ENCODE results near the gene LCE2A. TPM values are rescaled to one million over a fixed set of nuclear protein-coding genes. Genes with fewer than 3 reads are reported as not detected.

The LCE2A gene
- total RNA-seq, 2 donors from 2014 or later, result not detected

GRCh38 chr1:152745765-152746444 lies 47.8 kb downstream of the LCE2A start:
- Histone ChIP-seq H3K4me3 (no peak overlapping the region), H3K27ac (no peak overlapping the region), H3K9me3 (no peaks in the 10 kb centered on the region), H3K27me3 (no peaks in the 10 kb centered on the region), H3K36me3 (replicated peaks in 1 of 2; ENCODE audit: insufficient read depth in 1 of 2, low read depth in 2 of 2) (no peaks in the 10 kb centered on the region), H3K4me1 (no peaks in the 10 kb centered on the region)
- ATAC-seq (no peak), DNase-seq (no peak)
- WGBS, 2 donors, result 67 to 68% methylated on average over 6 of the region's 6 CpGs
- TF ChIP-seq CTCF (IDR thresholded peaks at IDR 0.05) (no peak), POLR2A (IDR thresholded peaks at IDR 0.05) (no peak)
- intact Hi-C loops (cut with DNase I), result no loop called here

- Histone ChIP-seq H3K4me3 (no peak overlapping the region), H3K9me3 (no peaks in the 10 kb centered on the region), H3K4me1 (no peaks in the 10 kb centered on the region), H3K36me3 (replicated peaks in 1 of 2; ENCODE audit: insufficient read depth in 1 of 2, low read depth in 2 of 2) (no peaks in the 10 kb centered on the region), H3K27me3 (no peaks in the 10 kb centered on the region), H3K27ac (no peak overlapping the region)
- ATAC-seq (no peak), DNase-seq (no peak)
- intact Hi-C loops (cut with DNase I), result no loop called here
- WGBS, 2 donors, result 15 to 37% methylated on average over 1 of the region's 1 CpG
- TF ChIP-seq POLR2A (IDR thresholded peaks at IDR 0.05) (no peak), CTCF (IDR thresholded peaks at IDR 0.05) (no peak)
These were observed 49.7 kb downstream of the LCE2A start for GRCh38 chr1:152747831-152748230.

Other genes with a start within 250 kb of the LCE2A start
- gene LCE5A, start 187.5 kb upstream of the LCE2A start, total RNA-seq, result not detected
- gene CRCT1, start 183.9 kb upstream of the LCE2A start, total RNA-seq, result not detected
- not detected for gene LCE3E, start 131.6 kb upstream of the LCE2A start, total RNA-seq
- not detected for gene LCE3D, start 117.8 kb upstream of the LCE2A start, total RNA-seq
- not detected for gene LCE3C, start 98.1 kb upstream of the LCE2A start, total RNA-seq
- gene LCE3B, start 84.5 kb upstream of the LCE2A start, total RNA-seq, result not detected
- gene LCE3A, start 75.2 kb upstream of the LCE2A start, total RNA-seq, result not detected
- gene LCE2D, start 35.0 kb upstream of the LCE2A start, total RNA-seq, result not detected
- not detected for gene LCE2C, start 23.1 kb upstream of the LCE2A start, total RNA-seq
- not detected for gene LCE2B, start 12.2 kb upstream of the LCE2A start, total RNA-seq
- not detected for gene LCE4A, start 9.8 kb downstream of the LCE2A start, total RNA-seq
- gene KPRP, start 59.7 kb downstream of the LCE2A start, total RNA-seq, result not detected
- not detected for gene LCE1F, start 76.8 kb downstream of the LCE2A start, total RNA-seq
- not detected for gene LCE1E, start 87.9 kb downstream of the LCE2A start, total RNA-seq
- gene LCE1D, start 98.4 kb downstream of the LCE2A start, total RNA-seq, result not detected
- gene LCE1C, start 108.3 kb downstream of the LCE2A start, total RNA-seq, result not detected
- gene LCE1B, start 113.6 kb downstream of the LCE2A start, total RNA-seq, result not detected
- gene LCE1A, start 129.1 kb downstream of the LCE2A start, total RNA-seq, result not detected
- gene LCE6A, start 144.5 kb downstream of the LCE2A start, total RNA-seq, result not detected
- gene LCE7A, start 161.7 kb downstream of the LCE2A start, total RNA-seq, result not detected
- not detected for gene SMCP, start 180.0 kb downstream of the LCE2A start, total RNA-seq
- gene IVL, start 210.2 kb downstream of the LCE2A start, total RNA-seq, result not detected
- not detected for gene SPRR5, start 248.9 kb downstream of the LCE2A start, total RNA-seq